Stimulated activated CD4-positive, alpha-beta T cell treated with anti-CD3 and anti-CD28 coated beads, Interleukin-15, amount 100 ng/mL, for 24 hours (primary cell): ENCODE measurements around the gene HS3ST2.
A peak's percentile ranks its signal among the peaks of the same experiment; 100 is the strongest.
"Not testable (repeated sequence)": the region's sequence is repeated elsewhere in the genome, so short reads cannot be mapped to it uniquely, and the experiment has no call there.

ENCODE experiments used
- DNase-seq: peaks from one replicate; pipeline ENCODE4 v3.0.0-alpha.2; 2020

The HS3ST2 gene

DNA sequence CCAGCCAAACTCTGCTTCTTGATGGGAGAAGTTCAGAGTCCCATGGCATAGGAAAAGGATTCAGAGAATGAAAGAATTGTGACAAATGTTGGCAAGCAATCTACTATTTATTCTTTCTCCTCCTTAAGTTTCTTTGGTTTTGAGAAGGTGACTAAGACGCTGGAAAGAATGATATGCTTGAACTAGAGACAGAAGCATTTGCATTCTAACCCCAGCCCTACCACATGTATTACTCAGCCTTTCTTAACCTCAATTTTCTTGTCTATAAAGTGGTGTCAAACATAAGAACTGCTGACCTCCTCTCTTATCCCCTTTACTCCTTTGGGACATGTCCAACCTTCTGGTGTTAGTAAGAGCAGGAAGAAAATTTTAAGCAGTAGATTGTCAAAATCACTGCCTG is 124.7 kb downstream of the HS3ST2 start:
- DNase-seq: no peak

DNA sequence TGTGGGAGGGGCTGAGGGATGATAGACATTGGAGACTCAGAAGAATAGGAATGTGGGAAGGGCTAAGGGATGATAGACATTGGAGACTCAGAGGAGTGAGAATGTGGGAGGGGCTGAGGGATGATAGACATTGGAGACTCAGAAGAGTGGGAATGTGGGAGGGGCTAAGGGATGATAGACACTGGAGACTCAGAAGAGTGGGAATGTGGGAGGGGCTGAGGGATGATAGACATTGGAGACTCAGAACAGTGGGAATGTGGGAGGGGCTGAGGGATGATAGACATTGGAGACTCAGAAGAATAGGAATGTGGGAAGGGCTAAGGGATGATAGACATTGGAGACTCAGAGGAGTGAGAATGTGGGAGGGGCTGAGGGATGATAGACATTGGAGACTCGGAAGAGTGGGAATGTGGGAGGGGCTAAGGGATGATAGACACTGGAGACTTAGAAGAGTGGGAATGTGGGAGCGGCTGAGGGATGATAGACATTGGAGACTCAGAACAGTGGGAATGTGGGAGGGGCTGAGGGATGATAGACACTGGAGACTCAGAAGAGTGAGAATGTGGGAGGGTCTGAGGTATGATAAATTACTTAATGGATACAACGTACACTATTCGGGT is 125.9 kb downstream of the HS3ST2 start:
- not testable (repeated sequence) for DNase-seq

GRCh38 chr16:22941970-22942501 is 128.1 kb downstream of the HS3ST2 start:
- DNase-seq: no peak

DNA sequence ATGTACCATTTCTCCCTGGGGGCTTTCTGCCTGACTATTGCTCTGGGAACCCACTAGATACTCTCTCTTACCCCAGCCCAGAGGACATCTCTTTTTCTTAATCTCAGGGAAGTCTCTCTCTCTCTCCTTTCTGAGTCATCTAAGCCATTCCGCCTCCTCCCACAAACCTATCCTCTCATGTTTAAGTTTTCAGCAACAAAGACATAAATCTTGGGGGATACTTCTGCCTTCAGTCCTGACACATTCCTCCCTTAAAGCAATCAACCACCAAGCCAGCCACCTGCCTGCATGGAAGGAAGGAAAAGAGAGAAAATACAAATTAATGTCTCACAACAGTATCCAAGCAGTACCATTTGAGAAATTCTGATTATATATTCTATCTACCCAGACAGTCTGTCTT is 128.8 kb downstream of the HS3ST2 start:
- DNase-seq: no peak

DNA sequence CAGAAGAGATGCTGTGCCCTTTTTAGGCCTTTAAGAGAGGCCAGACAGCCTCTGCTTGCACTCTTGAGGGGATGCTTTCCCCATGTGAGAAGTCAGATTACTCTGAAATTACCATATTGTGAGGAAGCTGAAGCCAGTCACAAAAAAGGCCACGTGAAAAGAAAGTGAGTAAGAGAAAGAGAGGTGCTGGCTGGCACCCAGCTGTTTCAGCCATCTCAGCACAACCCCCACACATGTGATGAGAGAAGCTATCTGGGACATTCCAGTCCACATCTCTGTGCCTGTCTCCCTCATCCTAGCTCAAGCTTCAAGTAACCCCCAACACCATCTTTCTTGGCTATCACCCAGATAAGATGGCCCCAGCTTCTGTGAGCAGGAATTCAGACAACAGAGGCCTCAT is 131.4 kb downstream of the HS3ST2 start:
- no peak for DNase-seq

DNA sequence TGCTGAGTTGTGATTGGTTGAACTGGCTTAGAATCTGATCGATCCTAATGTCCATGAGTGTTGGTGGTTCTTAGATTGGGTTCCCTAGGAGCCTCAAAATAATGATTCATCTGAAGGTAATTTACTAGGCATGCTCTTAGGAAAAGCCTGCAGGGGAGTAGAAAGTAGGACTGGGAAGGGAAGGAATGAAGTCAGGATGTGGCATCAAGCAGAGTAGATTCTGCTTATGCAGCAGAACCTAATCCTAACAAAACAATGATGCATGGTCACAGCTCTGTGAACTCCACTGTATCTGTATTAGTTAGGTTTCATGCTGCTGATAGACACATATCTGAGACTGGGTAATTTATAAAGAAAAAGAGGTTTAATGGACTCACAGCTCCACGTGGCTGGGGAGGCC is 132.5 kb downstream of the HS3ST2 start:
- no peak for DNase-seq

DNA sequence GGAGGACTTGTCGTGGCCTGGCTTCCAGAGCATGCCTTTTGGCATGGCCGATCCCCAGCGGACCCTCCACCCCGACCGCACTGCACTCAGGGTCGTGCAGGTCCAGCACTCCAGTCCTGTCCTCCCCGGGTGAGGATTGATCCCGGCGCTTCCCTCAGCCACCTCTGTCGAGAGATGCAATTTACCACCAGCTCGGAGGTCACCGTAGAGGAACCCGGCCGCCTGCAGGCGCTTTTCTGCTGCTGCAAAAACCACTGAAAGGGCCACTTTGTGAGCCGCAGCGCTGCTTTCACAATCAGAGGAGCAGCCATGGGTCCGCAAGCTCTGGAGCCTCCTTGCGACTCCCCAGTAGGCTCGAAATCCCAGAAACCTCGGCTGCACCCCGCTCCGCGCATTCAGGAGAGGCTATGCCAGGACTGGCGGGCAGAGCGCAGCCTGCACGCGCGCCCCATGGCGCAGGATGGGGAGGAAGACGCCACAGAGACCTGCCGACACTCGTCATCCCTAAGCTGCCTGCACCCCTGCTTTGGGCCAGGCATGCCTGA is 134.2 kb downstream of the HS3ST2 start:
- DNase-seq: peak; percentile 4

DNA sequence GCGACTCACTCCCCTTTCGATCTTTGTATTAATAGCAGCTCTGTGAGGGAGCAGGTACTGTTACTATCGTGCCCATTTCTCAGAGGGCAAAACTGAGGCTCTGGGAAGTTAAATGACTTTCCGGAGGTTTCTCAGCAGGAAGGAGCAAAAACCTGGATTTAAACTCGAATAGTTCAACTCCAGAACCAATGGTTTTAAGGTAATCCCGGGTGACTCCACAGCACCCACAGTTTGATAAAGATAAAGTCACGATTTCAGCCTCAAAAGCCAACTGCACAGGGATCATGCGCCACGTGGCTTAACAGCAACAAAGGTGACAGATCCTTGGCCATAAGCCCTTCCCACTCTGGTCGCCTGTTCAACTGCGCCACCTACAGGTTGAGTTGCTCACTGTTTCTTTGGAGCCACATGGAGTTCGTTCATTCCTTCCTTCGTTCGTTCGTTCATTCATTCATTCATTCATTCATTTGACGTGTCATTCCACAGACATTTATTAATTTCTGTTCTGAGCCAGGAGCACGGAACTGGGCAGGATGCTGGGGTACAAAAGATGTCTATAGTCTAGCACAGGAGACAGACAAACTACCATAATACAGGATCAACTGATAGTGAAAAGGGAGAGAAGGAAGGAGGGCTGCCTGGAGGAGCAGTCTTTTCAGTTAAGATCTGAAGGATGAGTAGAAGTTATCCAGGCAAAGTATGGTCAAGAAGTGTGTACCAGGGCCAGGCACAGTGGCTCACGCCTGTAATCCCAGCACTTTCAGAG is 134.8 kb downstream of the HS3ST2 start:
- peak; percentile 75 for DNase-seq

- DNase-seq: no peak
Measured at GRCh38 chr16:22955461-22956070, 141.6 kb downstream of the HS3ST2 start.

GRCh38 chr16:22961206-22961605 is 147.2 kb downstream of the HS3ST2 start:
- DNase-seq: no peak

GRCh38 chr16:22962905-22963304 is 148.9 kb downstream of the HS3ST2 start:
- no peak for DNase-seq
